Measurements from ENCODE around the gene C1D.

C1D gene

DNA sequence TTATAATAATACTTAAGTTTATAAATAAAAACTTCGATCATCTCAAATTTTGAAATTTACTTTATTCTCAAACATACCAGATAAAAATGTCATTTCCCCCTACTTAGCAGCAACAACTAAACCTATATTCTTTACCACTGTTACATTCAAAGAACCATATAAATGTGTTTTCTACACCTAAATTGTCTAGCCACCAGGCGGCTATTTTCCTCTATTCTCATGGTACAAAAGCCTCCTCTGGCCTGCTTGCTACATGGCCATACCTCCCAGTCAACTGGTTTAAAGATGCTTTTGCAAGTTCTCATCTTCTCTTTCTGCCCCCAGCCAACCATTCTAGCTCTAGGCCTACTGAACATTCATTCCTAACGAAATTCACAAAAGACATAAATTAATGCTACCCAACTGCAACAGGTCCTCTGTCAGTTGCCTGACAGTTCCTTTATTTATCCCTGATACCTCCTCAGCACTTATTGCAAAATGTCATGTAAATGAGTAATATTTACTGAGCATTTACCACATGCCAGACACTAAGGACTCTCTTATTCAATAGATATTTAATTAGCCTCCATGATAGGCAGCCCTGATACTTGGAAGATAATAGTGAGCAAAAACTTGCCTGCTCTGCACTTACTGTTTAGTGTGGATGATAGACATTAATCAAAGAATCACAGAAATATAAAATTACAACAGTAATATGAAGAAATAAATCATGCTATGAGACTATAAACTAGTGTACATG, 5.0 kb downstream of the C1D start:
- no peak overlapping the region for H3K4me3 ChIP-seq (ENCODE audit: low read depth, low read length)
- DNase-seq (ENCODE audit: low read depth): no peak
- TF ChIP-seq POLR2A (IDR thresholded peaks at IDR 0.05; ENCODE audit: extremely low read depth, insufficient read length): no peak
- TF ChIP-seq MYC (IDR thresholded peaks at IDR 0.05; ENCODE audit: low read depth, low read length): no peak
- TF ChIP-seq, protein P1, sequence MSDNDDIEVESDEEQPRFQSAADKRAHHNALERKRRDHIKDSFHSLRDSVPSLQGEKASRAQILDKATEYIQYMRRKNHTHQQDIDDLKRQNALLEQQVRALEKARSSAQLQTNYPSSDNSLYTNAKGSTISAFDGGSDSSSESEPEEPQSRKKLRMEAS (IDR thresholded peaks at IDR 0.05; ENCODE audit: low read depth, low read length): no peak

DNA sequence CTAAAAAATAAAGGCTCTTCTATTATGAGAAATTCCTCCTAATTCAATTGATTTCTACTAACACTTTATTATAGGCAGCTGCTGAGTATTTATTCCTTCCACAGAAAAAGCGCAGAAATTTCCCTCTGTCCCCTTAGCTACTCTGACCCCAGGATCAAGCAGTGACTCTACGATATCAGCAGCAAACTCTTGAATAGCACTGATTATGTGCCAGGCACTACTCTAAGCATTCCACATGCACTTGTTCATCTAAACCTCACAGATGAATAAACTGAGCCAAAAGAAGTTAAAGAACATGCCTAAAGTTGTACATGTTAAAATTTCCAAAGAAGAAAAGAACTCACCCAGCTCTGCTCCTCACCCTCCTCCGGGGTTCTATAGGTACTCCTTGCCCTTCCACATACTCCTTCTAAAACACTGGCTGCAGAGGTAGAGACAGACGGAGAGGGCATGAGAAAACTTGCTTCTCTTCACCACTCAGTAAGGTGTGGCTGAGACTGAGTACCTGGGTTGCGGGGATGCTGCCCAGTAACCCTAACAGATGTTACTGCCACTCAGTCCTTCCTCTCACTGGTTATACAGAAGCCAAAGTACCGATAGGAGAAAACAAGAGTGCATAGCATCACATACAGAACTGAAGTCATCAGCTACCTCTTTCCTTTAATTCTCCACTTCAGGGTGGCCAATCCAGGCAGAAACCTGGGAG, 9.9 kb downstream of the C1D start:
- no peak overlapping the region for H3K4me3 ChIP-seq (ENCODE audit: low read depth, low read length)
- TF ChIP-seq, protein P2, sequence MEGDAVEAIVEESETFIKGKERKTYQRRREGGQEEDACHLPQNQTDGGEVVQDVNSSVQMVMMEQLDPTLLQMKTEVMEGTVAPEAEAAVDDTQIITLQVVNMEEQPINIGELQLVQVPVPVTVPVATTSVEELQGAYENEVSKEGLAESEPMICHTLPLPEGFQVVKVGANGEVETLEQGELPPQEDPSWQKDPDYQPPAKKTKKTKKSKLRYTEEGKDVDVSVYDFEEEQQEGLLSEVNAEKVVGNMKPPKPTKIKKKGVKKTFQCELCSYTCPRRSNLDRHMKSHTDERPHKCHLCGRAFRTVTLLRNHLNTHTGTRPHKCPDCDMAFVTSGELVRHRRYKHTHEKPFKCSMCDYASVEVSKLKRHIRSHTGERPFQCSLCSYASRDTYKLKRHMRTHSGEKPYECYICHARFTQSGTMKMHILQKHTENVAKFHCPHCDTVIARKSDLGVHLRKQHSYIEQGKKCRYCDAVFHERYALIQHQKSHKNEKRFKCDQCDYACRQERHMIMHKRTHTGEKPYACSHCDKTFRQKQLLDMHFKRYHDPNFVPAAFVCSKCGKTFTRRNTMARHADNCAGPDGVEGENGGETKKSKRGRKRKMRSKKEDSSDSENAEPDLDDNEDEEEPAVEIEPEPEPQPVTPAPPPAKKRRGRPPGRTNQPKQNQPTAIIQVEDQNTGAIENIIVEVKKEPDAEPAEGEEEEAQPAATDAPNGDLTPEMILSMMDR (IDR thresholded peaks at IDR 0.05; ENCODE audit: low read depth, low read length): no peak
- TF ChIP-seq MYC (IDR thresholded peaks at IDR 0.05; ENCODE audit: low read depth, low read length) (no peak), POLR2A (IDR thresholded peaks at IDR 0.05; ENCODE audit: extremely low read depth, insufficient read length) (no peak)
- TF ChIP-seq, protein P1 (IDR thresholded peaks at IDR 0.05; ENCODE audit: low read depth, low read length): no peak
- no peak for DNase-seq (ENCODE audit: low read depth)

DNA sequence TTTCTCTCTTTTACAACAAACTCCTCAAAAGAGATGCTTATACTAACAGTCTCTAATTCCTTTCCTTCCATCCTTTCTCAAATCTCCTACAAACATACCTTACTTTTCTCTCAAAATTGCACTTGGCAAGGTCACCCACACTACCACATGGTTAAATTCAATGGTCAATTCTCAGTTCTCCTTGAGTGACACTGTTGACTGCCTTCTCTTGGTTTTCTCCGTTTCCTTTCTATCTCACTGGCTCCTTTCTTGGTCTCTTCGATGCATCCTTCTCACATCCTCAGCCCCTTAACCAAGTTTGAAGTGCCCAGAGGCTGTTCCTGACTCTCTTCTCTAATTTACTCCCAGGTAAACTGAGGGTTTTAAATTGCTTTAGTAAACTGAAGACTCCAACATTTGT, 12.5 kb downstream of the C1D start:
- no peak for DNase-seq (ENCODE audit: low read depth)

DNA sequence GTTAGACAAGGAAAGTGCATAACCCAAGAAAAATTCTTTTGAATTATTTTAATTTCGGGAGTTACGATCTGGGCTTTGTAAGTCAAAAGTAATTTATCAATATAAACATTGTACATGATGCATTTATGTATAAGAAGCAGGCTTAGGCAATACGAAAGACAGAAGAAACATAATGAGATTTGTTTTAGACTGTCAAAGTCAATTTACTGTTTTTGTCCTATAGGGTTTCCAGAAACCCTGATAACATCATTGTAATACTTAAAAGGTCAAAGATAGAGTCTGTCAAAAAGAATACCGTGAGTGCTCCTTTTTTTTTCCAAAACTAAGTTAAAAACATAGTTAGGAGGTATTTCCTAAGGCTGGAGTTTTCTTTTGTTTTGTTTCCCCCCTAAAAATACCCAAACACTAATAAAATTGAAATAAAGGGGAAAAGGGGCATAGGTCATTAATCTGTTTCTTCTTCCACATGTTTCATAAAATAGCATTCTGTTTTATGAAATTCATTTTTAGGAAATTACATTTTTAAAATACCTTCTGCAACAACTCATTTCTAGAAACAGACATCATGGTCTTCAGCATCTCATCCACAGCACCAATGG, 16.1 kb downstream of the C1D start:
- no peak for DNase-seq (ENCODE audit: low read depth)
- no peak overlapping the region for H3K4me3 ChIP-seq (ENCODE audit: low read depth, low read length)
- TF ChIP-seq MYC (IDR thresholded peaks at IDR 0.05; ENCODE audit: low read depth, low read length) (no peak), POLR2A (IDR thresholded peaks at IDR 0.05; ENCODE audit: extremely low read depth, insufficient read length) (no peak)
- TF ChIP-seq, protein P2 (IDR thresholded peaks at IDR 0.05; ENCODE audit: low read depth, low read length): no peak
- TF ChIP-seq, protein P1 (IDR thresholded peaks at IDR 0.05; ENCODE audit: low read depth, low read length): no peak

More for the DNA sequence above, 12.5 kb downstream of the C1D start:
- no peak for TF ChIP-seq POLR2A (IDR thresholded peaks at IDR 0.05; ENCODE audit: extremely low read depth, insufficient read length)
- no peak for TF ChIP-seq MYC (IDR thresholded peaks at IDR 0.05; ENCODE audit: low read depth, low read length)
- TF ChIP-seq, protein P1 (IDR thresholded peaks at IDR 0.05; ENCODE audit: low read depth, low read length): no peak
- TF ChIP-seq, protein P2 (IDR thresholded peaks at IDR 0.05; ENCODE audit: low read depth, low read length): no peak
- H3K4me3 ChIP-seq (ENCODE audit: low read depth, low read length): no peak overlapping the region

DNA sequence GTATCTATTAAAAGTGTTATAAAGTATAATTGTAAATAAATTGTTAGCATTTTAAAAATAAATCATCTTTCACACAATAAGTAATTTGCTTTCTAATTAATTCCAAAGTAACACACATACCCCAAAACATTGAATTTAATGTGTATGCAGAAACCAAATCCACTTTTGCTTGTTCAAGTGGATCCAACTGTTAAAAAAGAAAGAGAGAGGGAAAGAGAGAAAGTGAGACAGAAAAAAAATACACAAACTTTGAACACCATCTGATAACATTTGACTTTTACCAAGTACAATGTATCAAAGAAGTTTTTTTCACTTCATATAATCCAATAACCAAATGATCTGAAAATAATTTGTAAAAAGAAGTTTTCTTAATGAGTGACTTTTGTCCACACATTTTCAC, 16.6 kb downstream of the C1D start:
- TF ChIP-seq, protein P1 (IDR thresholded peaks at IDR 0.05; ENCODE audit: low read depth, low read length): no peak
- TF ChIP-seq, protein P2 (IDR thresholded peaks at IDR 0.05; ENCODE audit: low read depth, low read length): no peak
- DNase-seq (ENCODE audit: low read depth): no peak
- no peak overlapping the region for H3K4me3 ChIP-seq (ENCODE audit: low read depth, low read length)

DNA sequence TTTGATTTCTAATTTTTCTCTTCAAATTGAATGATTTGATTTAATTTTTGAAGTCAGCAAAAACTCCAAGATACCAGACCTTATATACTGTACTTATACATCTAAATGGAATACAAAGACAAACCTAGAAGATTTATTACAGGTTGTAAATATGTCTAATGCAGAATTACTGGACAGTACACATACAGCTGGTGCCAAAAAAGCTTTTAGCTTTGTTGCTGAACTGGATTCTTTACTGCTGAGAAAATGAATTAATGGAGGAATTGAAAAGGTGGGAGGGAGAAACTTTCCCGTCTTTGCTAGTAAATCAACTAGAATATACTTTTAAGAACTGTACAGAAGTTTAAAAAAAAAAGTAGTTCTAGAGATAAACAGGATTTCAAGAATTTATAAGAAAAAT, 17.5 kb downstream of the C1D start:
- DNase-seq (ENCODE audit: low read depth): no peak
- TF ChIP-seq POLR2A (IDR thresholded peaks at IDR 0.05; ENCODE audit: extremely low read depth, insufficient read length) (no peak), MYC (IDR thresholded peaks at IDR 0.05; ENCODE audit: low read depth, low read length) (no peak)
- TF ChIP-seq, protein P1 (IDR thresholded peaks at IDR 0.05; ENCODE audit: low read depth, low read length): no peak
- TF ChIP-seq, protein P2 (IDR thresholded peaks at IDR 0.05; ENCODE audit: low read depth, low read length): no peak
- H3K4me3 ChIP-seq (ENCODE audit: low read depth, low read length): no peak overlapping the region
